Loucy (cell line): Measurements from ENCODE around the gene MAT1A.

Source experiments
- H2AFZ ChIP-seq: fragments of 200-600 bp; sonication (generic); 2 replicates; pipeline ENCODE4 v1.6.0; 2016; ENCODE audit warnings: antibody characterized with exemption, mild to moderate bottlenecking, low read length, moderate library complexity
- H3F3A ChIP-seq: fragments of 200-600 bp; 2 replicates; pipeline ENCODE4 v1.6.0; 2016; ENCODE audit warnings: antibody characterized with exemption, low read depth, mild to moderate bottlenecking
- H3K27me3 ChIP-seq: fragments of 200-600 bp; sonication (generic); 2 replicates; pipeline ENCODE4 v1.6.1; 2014; ENCODE audit warnings: low read length, mild to moderate bottlenecking; ENCODE audit not compliant: insufficient read depth, poor library complexity, severe bottlenecking
- H3K36me3 ChIP-seq: fragments of 200-600 bp; sonication (generic); 2 replicates; pipeline ENCODE4 v1.6.1; 2016; ENCODE audit warnings: low read length; ENCODE audit not compliant: insufficient read depth
- H3K4me1 ChIP-seq: fragments of 200-600 bp; sonication (generic); 2 replicates; pipeline ENCODE4 v1.5.1; 2014; ENCODE audit warnings: low read length, mild to moderate bottlenecking; ENCODE audit not compliant: insufficient read depth, poor library complexity, severe bottlenecking
- H3K4me2 ChIP-seq: fragments of 200-600 bp; sonication (generic); 2 replicates; pipeline ENCODE4 v1.6.0; 2014; ENCODE audit warnings: antibody characterized with exemption, low read length, low read depth, mild to moderate bottlenecking; ENCODE audit not compliant: poor library complexity, severe bottlenecking
- H3K4me3 ChIP-seq: fragments of 200-600 bp; sonication (generic); 2 replicates; pipeline ENCODE4 v1.5.1; 2014; ENCODE audit warnings: low read length, mild to moderate bottlenecking, mixed read lengths; ENCODE audit not compliant: poor library complexity, severe bottlenecking
- H3K79me2 ChIP-seq: fragments of 200-600 bp; sonication (generic); 2 replicates; pipeline ENCODE4 v1.6.1; 2014; ENCODE audit warnings: low read length; ENCODE audit not compliant: insufficient read depth
- H3K9ac ChIP-seq: fragments of 200-600 bp; sonication (generic); 2 replicates; pipeline ENCODE4 v1.6.0; 2014; ENCODE audit warnings: mild to moderate bottlenecking, low read depth, low read length, moderate library complexity; ENCODE audit not compliant: poor library complexity, severe bottlenecking
- H3K9me2 ChIP-seq: fragments of 200-600 bp; sonication (generic); replicated peaks from 2 replicates; pipeline ENCODE4 v1.6.1; 2016; ENCODE audit warnings: low read depth, low read length, mixed read lengths
- H3K9me3 ChIP-seq: fragments of 200-600 bp; sonication (generic); 2 replicates; pipeline ENCODE4 v1.6.1; 2014; ENCODE audit warnings: mild to moderate bottlenecking, antibody characterized with exemption, low read length, low read depth; ENCODE audit not compliant: insufficient read depth
- H4K20me1 ChIP-seq: fragments of 200-600 bp; sonication (generic); 2 replicates; pipeline ENCODE4 v1.6.0; 2014; ENCODE audit warnings: antibody characterized with exemption, low read length, mild to moderate bottlenecking; ENCODE audit not compliant: insufficient read depth, poor library complexity, severe bottlenecking
- EZH2phosphoT487 ChIP-seq: fragments of 200-600 bp; IDR thresholded peaks from 2 replicates; pipeline ENCODE4 v1.6.1; 2018; ENCODE audit warnings: antibody characterized with exemption, mild to moderate bottlenecking, moderate library complexity, borderline replicate concordance
- TF ChIP-seq, protein P1 (sequence below): fragments of 200-600 bp; sonication (generic); conservative IDR thresholded peaks from 2 replicates; pipeline ENCODE4 v1.5.1; 2014; ENCODE audit warnings: mild to moderate bottlenecking, antibody characterized with exemption, low read length

MAT1A gene

DNA sequence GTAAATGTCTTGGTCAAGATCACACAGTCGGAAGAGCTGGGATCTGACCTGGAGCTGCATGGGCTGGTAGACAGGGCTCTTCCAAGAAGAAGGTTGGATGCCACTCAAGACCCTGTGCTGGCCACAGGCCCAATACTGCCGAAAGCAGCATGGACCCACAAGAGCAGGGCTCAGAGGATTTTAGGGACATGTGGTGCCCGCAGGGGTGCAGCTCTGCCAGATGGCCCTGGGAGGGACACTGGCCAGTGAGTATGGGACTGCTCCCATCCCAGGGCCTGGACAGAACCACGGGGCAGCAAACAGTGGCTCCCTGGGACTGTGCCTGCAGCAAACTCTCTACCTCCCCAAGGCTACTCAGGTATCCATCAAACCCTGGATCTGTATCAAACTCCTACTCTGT is 12.4 kb downstream of the MAT1A start:
- Histone ChIP-seq H3K4me2 (no peak overlapping the region), H3K9ac (no peak overlapping the region), H3K9me2 (no peaks in the 10 kb centered on the region), H2AFZ (no peak overlapping the region), H3K27me3 (no peaks in the 10 kb centered on the region), H3K4me3 (no peak overlapping the region), H3K36me3 (no peaks in the 10 kb centered on the region), H3F3A (no peaks in the 10 kb centered on the region), H4K20me1 (no peaks in the 10 kb centered on the region), H3K4me1 (peaks cover 6% of the 10 kb centered on the region), H3K9me3 (no peaks in the 10 kb centered on the region), H3K79me2 (no peaks in the 10 kb centered on the region)
- no peak for TF ChIP-seq EZH2phosphoT487
- TF ChIP-seq, protein P1, sequence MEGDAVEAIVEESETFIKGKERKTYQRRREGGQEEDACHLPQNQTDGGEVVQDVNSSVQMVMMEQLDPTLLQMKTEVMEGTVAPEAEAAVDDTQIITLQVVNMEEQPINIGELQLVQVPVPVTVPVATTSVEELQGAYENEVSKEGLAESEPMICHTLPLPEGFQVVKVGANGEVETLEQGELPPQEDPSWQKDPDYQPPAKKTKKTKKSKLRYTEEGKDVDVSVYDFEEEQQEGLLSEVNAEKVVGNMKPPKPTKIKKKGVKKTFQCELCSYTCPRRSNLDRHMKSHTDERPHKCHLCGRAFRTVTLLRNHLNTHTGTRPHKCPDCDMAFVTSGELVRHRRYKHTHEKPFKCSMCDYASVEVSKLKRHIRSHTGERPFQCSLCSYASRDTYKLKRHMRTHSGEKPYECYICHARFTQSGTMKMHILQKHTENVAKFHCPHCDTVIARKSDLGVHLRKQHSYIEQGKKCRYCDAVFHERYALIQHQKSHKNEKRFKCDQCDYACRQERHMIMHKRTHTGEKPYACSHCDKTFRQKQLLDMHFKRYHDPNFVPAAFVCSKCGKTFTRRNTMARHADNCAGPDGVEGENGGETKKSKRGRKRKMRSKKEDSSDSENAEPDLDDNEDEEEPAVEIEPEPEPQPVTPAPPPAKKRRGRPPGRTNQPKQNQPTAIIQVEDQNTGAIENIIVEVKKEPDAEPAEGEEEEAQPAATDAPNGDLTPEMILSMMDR: no peak

DNA sequence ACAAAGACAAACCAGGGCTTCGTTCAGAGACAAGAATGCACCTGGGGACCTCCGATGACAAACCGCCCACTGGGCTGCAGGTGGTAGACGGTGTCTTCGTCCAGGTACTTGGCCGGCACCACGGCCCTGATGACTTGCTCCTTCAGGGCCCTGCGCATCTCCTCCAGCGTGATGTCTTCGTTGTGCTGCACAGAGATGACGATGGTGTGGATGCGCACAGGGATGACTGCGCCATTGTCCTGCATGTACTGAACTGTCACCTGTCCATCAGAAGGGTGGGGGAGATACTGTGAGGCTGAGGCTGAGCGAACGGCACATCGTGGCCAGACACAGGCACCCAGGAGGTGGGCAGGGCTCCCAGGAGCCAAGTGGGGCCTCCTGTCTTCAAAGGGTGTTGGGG is 13.1 kb downstream of the MAT1A start:
- H2AFZ ChIP-seq: no peak overlapping the region
- no peaks in the 10 kb centered on the region for H3K9me3 ChIP-seq
- no peak overlapping the region for H3K4me3 ChIP-seq

DNA sequence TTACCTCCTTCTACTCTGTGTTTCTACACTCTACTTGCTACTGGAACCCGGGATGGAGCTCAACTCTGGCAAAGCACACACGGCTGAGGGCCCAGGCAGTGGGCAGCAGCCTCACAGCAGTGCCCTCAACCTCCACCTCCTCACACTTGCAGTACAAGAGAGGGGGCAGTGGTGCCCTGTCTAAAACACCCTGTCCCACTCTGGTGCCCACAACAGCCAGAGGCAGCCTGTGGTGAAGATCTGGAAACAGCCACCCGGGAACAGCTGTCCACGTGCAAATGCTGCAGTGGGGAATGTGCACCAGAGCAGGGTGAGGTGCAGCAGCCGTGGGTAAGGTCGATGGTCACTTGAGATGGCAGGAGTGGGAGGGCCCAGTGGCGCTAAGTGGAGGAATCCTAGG is 13.7 kb downstream of the MAT1A start:
- Histone ChIP-seq H3K9me2 (no peaks in the 10 kb centered on the region), H3K36me3 (no peaks in the 10 kb centered on the region), H3K27me3 (no peaks in the 10 kb centered on the region), H3K9me3 (no peaks in the 10 kb centered on the region), H3K9ac (no peak overlapping the region), H3K4me1 (peaks cover 6% of the 10 kb centered on the region), H2AFZ (no peak overlapping the region), H3K79me2 (no peaks in the 10 kb centered on the region), H3F3A (no peaks in the 10 kb centered on the region), H3K4me2 (no peak overlapping the region), H3K4me3 (no peak overlapping the region), H4K20me1 (no peaks in the 10 kb centered on the region)
- TF ChIP-seq, protein P1: no peak
- TF ChIP-seq EZH2phosphoT487: no peak

More for the DNA sequence above, 13.1 kb downstream of the MAT1A start:
- H3K4me2 ChIP-seq: no peak overlapping the region
- H3K9me2 ChIP-seq: no peaks in the 10 kb centered on the region
- no peak for TF ChIP-seq EZH2phosphoT487
- TF ChIP-seq, protein P1: no peak
- no peaks in the 10 kb centered on the region for H3K79me2 ChIP-seq
- no peaks in the 10 kb centered on the region for H3K27me3 ChIP-seq
- no peak overlapping the region for H3K9ac ChIP-seq
- H3F3A ChIP-seq: no peaks in the 10 kb centered on the region
- no peaks in the 10 kb centered on the region for H4K20me1 ChIP-seq
- H3K36me3 ChIP-seq: no peaks in the 10 kb centered on the region
- peaks cover 6% of the 10 kb centered on the region for H3K4me1 ChIP-seq
